SK-N-SH (cell line): Measurements from ENCODE around the gene MRPL52. TPM values are rescaled to one million over a fixed set of nuclear protein-coding genes. Genes with fewer than 3 reads are reported as not detected.

Experiments used
- CTCF ChIA-PET: fragments of 300-600, 350-600 bp; formaldehyde crosslinking; extraction: SDS; loops from one replicate; lab custom pipeline; 2021; lab: Yijun Ruan, JAX
- POLR2A ChIA-PET: fragments of 350-600 bp; sonication (Branson Sonifier 250); formaldehyde crosslinking; extraction: SDS; loops from one replicate; lab custom pipeline; 2020; ENCODE audit warnings: antibody characterized with exemption, inconsistent platforms; lab: Yijun Ruan, JAX
- DNase-seq: peaks from one replicate; pipeline ENCODE4 v3.0.0; 2012
- H2AFZ ChIP-seq: fragments of 200-600 bp; sonication (generic); 2 replicates; pipeline ENCODE4 v1.8.1; 2016; ENCODE audit warnings: antibody characterized with exemption, mild to moderate bottlenecking, low read depth
- H3F3A ChIP-seq: fragments of 200-600 bp; sonication (generic); replicated peaks from 2 replicates; pipeline ENCODE3; 2016; ENCODE audit warnings: antibody characterized with exemption, mild to moderate bottlenecking; ENCODE audit not compliant: insufficient read depth
- H3K27ac ChIP-seq, 2 experiments: fragments of 200-500 bp in 1 of 2; fragments of 200-600 bp in 1 of 2; sonication (Bioruptor generic) in 1 of 2; sonication (generic), shearing (Covaris generic) in 1 of 2; 2 replicates each; pipeline versions ENCODE4 v1.5.1 to v1.6.1; 2014 to 2016; ENCODE audit warnings: low read depth in 2 of 2, inconsistent platforms in 1 of 2, low read length in 1 of 2, mild to moderate bottlenecking in 1 of 2, mixed read lengths in 1 of 2
- H3K27me3 ChIP-seq: fragments of 200-600 bp; sonication (generic), shearing (Covaris generic); 2 replicates; pipeline ENCODE4 v1.6.1; 2016; ENCODE audit warnings: mixed run types; ENCODE audit not compliant: insufficient read depth
- H3K36me3 ChIP-seq, 2 experiments: fragments of 200-500 bp in 1 of 2; fragments of 200-600 bp in 1 of 2; sonication (Bioruptor generic) in 1 of 2; sonication (generic) in 1 of 2; replicated peaks in 1 of 2; 2 replicates each; pipeline versions ENCODE3 to v1.5.1; 2014 to 2016; ENCODE audit warnings: low read length in 1 of 2, mild to moderate bottlenecking in 1 of 2; ENCODE audit not compliant: insufficient read depth in 2 of 2, control insufficient read depth in 1 of 2
- H3K4me1 ChIP-seq, 2 experiments: fragments of 200-500 bp in 1 of 2; fragments of 200-600 bp in 1 of 2; sonication (Bioruptor generic) in 1 of 2; sonication (generic), shearing (Covaris generic) in 1 of 2; 2 replicates each; pipeline versions ENCODE4 v1.5.1 to v1.6.1; 2014 to 2016; ENCODE audit warnings: low read depth in 1 of 2, low read length in 1 of 2, mixed run types in 1 of 2; ENCODE audit not compliant: insufficient read depth in 2 of 2, control insufficient read depth in 1 of 2
- H3K4me2 ChIP-seq: fragments of 200-600 bp; sonication (generic), shearing (Covaris generic); 2 replicates; pipeline ENCODE4 v1.6.1; 2017; ENCODE audit warnings: mixed run types
- H3K4me3 ChIP-seq, 2 experiments: fragments of 200-500 bp in 1 of 2; fragments of 200-600 bp in 1 of 2; sonication (Bioruptor generic) in 1 of 2; sonication (generic), shearing (Covaris generic) in 1 of 2; 2 replicates each; pipeline versions ENCODE4 v1.5.1 to v1.8.1; 2014 to 2016; ENCODE audit warnings: low read depth in 2 of 2, inconsistent platforms in 1 of 2, low read length in 1 of 2, mild to moderate bottlenecking in 1 of 2, mixed read lengths in 1 of 2, moderate library complexity in 1 of 2
- H3K79me2 ChIP-seq: fragments of 200-600 bp; sonication (generic); 2 replicates; pipeline ENCODE4 v1.8.1; 2017; ENCODE audit warnings: mild to moderate bottlenecking; ENCODE audit not compliant: insufficient read depth
- H3K9ac ChIP-seq: fragments of 200-600 bp; sonication (generic); 2 replicates; pipeline ENCODE4 v1.6.1; 2017; ENCODE audit warnings: mixed run types
- H3K9me2 ChIP-seq: fragments of 200-600 bp; sonication (generic); 2 replicates; pipeline ENCODE4 v1.6.1; 2017; ENCODE audit warnings: mixed run types
- H3K9me3 ChIP-seq: fragments of 200-600 bp; sonication (generic); 2 replicates; pipeline ENCODE4 v1.6.1; 2017; ENCODE audit warnings: mixed run types, mild to moderate bottlenecking, moderate library complexity
- H4K20me1 ChIP-seq: fragments of 200-600 bp; sonication (generic); 2 replicates; pipeline ENCODE4 v1.6.1; 2017; ENCODE audit warnings: mild to moderate bottlenecking, mixed run types; ENCODE audit not compliant: insufficient read depth
- CHD2 ChIP-seq: fragments of 150-350 bp; IDR thresholded peaks from 2 replicates; pipeline ENCODE4 v1.6.1; 2018; ENCODE audit warnings: low read length; ENCODE audit not compliant: partially characterized antibody
- EZH2phosphoT487 ChIP-seq: fragments of 200-600 bp; sonication (generic); IDR thresholded peaks from 2 replicates; pipeline ENCODE4 v1.6.1; 2017; ENCODE audit warnings: low read depth, mixed run types, mild to moderate bottlenecking, antibody characterized with exemption, moderate library complexity, borderline replicate concordance
- FOXJ3 ChIP-seq: sonication (generic); formaldehyde crosslinking; IDR thresholded peaks from 2 replicates; pipeline ENCODE4 v1.5.1; 2020; ENCODE audit warnings: mild to moderate bottlenecking, missing genetic modification reagents
- GABPA ChIP-seq: IDR thresholded peaks from 2 replicates; pipeline ENCODE4 v1.4.0; 2012; ENCODE audit warnings: low read depth, mild to moderate bottlenecking
- MXI1 ChIP-seq: IDR thresholded peaks from 2 replicates; pipeline ENCODE4 v1.6.1; 2012; ENCODE audit warnings: mild to moderate bottlenecking, low read depth, low read length, improper control_type of control experiment
- NFIC ChIP-seq: IDR thresholded peaks from 2 replicates; pipeline ENCODE4 v1.4.0; 2012; ENCODE audit warnings: borderline replicate concordance
- NRF1 ChIP-seq: IDR thresholded peaks from 2 replicates; pipeline ENCODE4 v1.6.1; 2012; ENCODE audit warnings: low read depth, mild to moderate bottlenecking, low read length
- PBX3 ChIP-seq: IDR thresholded peaks from 2 replicates; pipeline ENCODE4; 2012
- POLR2AphosphoS5 ChIP-seq: IDR thresholded peaks from 2 replicates; pipeline ENCODE4 v1.6.1; 2012; ENCODE audit warnings: low read depth, low read length
- RAD21 ChIP-seq: IDR thresholded peaks from 2 replicates; pipeline ENCODE4 v1.6.1; 2012; ENCODE audit warnings: mild to moderate bottlenecking, low read length
- RFX5 ChIP-seq: IDR thresholded peaks from 2 replicates; pipeline ENCODE4 v1.6.1; 2012; ENCODE audit warnings: mild to moderate bottlenecking, improper control_type of control experiment, low read length
- TCF12 ChIP-seq: IDR thresholded peaks from 2 replicates; pipeline ENCODE4 v1.4.0; 2012
- TEAD4 ChIP-seq: IDR thresholded peaks from 2 replicates; pipeline ENCODE4 v1.4.0; 2012; ENCODE audit warnings: mild to moderate bottlenecking, borderline replicate concordance; ENCODE audit not compliant: insufficient read depth
- USF1 ChIP-seq: IDR thresholded peaks from 2 replicates; pipeline ENCODE4 v1.4.0; 2012; ENCODE audit warnings: low read depth, borderline replicate concordance
- USF2 ChIP-seq: fragments of 150-350 bp; IDR thresholded peaks from 2 replicates; pipeline ENCODE4 v1.6.1; 2017; ENCODE audit warnings: antibody characterized with exemption, low read length, low read depth, borderline replicate concordance
- YY1 ChIP-seq: IDR thresholded peaks from 2 replicates; pipeline ENCODE4 v1.4.0; 2012; ENCODE audit warnings: low read depth, mild to moderate bottlenecking
- WGBS: methylation state at CpG from one replicate; pipeline ENCODE4 v1.1.6; 2017; ENCODE audit warnings: low lambda C conversion rate; 5-methylcytosine and 5-hydroxymethylcytosine counted together
- polyA plus RNA-seq, 3 experiments: library from polyadenylated mRNA; depleted of rRNA; stranded (reverse); fragments of >200 nt; gene quantifications; 2 replicates each; pipeline ENCODE4 v1.2.3, GENCODE V29; 2012

Gene MRPL52
- polyA plus RNA-seq, 1 of the 3 experiments (the other 2 are of a cell fraction): 116 TPM

- Histone ChIP-seq H3K79me2 (no peaks in the 10 kb centered on the region), H2AFZ (no peak overlapping the region), H3F3A (no peaks in the 10 kb centered on the region), H3K4me1 (no peaks in the 10 kb centered on the region; a peak in 1 of 4 replicates), H3K9me2 (no peaks in the 10 kb centered on the region), H3K4me3 (no peak overlapping the region), H3K36me3 (no peaks in the 10 kb centered on the region), H3K27me3 (no peaks in the 10 kb centered on the region), H3K4me2 (no peak overlapping the region), H3K9ac (no peak overlapping the region), H3K9me3 (no peaks in the 10 kb centered on the region), H4K20me1 (no peaks in the 10 kb centered on the region), H3K27ac (no peak overlapping the region)
- CTCF ChIA-PET: interaction anchor here (1.2 to 4.9 kb wide), 6 partner anchors 9 to 308 kb away, joined by 3 to 51 read pairs (median 6); no protein-coding TSS in a partner anchor
- DNase-seq: no peak
- TF ChIP-seq PBX3 (no peak), POLR2AphosphoS5 (no peak), GABPA (no peak), USF2 (no peak), YY1 (no peak), CHD2 (no peak), NFIC (no peak), RFX5 (no peak), FOXJ3 (CRISPR knock-in tag) (no peak), TCF12 (no peak), TEAD4 (no peak), USF1 (no peak), MXI1 (no peak), NRF1 (no peak), RAD21 (no peak), EZH2phosphoT487 (no peak)
- POLR2A ChIA-PET: no interaction called here
- WGBS: 76% methylated on average over 4 of the region's 4 CpGs
These were observed 35.3 kb downstream of the MRPL52 start for GRCh38 chr14:22864979-22865378.
